H1 (cell line): Measurements from ENCODE around the gene ACTA2. TPM values are rescaled to one million over a fixed set of nuclear protein-coding genes. Genes with fewer than 3 reads are reported as not detected.

Experiments
- CTCF ChIA-PET: fragments of 300-600 bp; sonication (Branson Sonifier 250); formaldehyde crosslinking; loops from one replicate; lab custom pipeline; 2021; ENCODE audit not compliant: partially characterized antibody; lab: Charles Lee
- POLR2A ChIA-PET: fragments of 300-600 bp; sonication (Branson Sonifier 250); formaldehyde crosslinking; loops from one replicate; lab custom pipeline; 2021; ENCODE audit warnings: inconsistent platforms; ENCODE audit not compliant: partially characterized antibody; lab: Charles Lee
- DNase-seq, 2 experiments: peaks; one replicate each; pipeline versions ENCODE4 v3.0.0 to v3.0.0-alpha.2; 2010 to 2022; ENCODE audit warnings: low spot score in 2 of 2, low read depth in 1 of 2, mixed read lengths in 1 of 2
- FAIRE-seq: peaks from 2 replicates; lab custom pipeline; 2011; peaks lifted over from hg19 to GRCh38; lab: Jason Lieb, UNC
- H2AFZ ChIP-seq: 2 replicates; pipeline ENCODE4 v1.8.1; 2012; ENCODE audit warnings: low read length, inconsistent platforms
- H2AK5ac ChIP-seq: 2 replicates; pipeline ENCODE4 v1.6.1; 2013; ENCODE audit warnings: low read depth, low read length
- H2BK120ac ChIP-seq: replicated peaks from 2 replicates; pipeline ENCODE3; 2013; ENCODE audit warnings: low read depth, low read length, inconsistent platforms
- H2BK12ac ChIP-seq: 2 replicates; pipeline ENCODE4 v1.6.1; 2013; ENCODE audit warnings: low read depth, low read length
- H2BK15ac ChIP-seq: 2 replicates; pipeline ENCODE4 v1.6.1; 2013; ENCODE audit warnings: low read length
- H2BK20ac ChIP-seq: 2 replicates; pipeline ENCODE4 v1.6.1; 2013; ENCODE audit warnings: low read length
- H2BK5ac ChIP-seq: 2 replicates; pipeline ENCODE4 v1.6.1; 2013; ENCODE audit warnings: low read depth, low read length
- H3K14ac ChIP-seq: 2 replicates; pipeline ENCODE4 v1.6.1; 2013; ENCODE audit warnings: inconsistent platforms; ENCODE audit not compliant: insufficient read length
- H3K18ac ChIP-seq: 2 replicates; pipeline ENCODE4 v1.6.1; 2013; ENCODE audit warnings: low read length; ENCODE audit errors: extremely low read depth
- H3K23ac ChIP-seq: 2 replicates; pipeline ENCODE4 v1.6.1; 2013; ENCODE audit warnings: inconsistent platforms; ENCODE audit not compliant: insufficient read length
- H3K23me2 ChIP-seq: 2 replicates; pipeline ENCODE4 v1.6.1; 2013; ENCODE audit warnings: low read depth, low read length
- H3K27ac ChIP-seq: 2 replicates; pipeline ENCODE4 v1.6.1; 2011; ENCODE audit warnings: low read depth, low read length, inconsistent platforms
- H3K27me3 ChIP-seq, 4 experiments: replicated peaks in 1 of 4; 1 replicate in 1 of 4; 2 replicates in 3 of 4; pipeline versions ENCODE4 v1.6.1 to v1.8.1; 2011 to 2013; ENCODE audit warnings: low read length in 3 of 4, mild to moderate bottlenecking in 3 of 4, inconsistent platforms in 2 of 4, mixed read lengths in 2 of 4, moderate library complexity in 1 of 4; ENCODE audit not compliant: control insufficient read depth in 3 of 4, insufficient read depth in 3 of 4; ENCODE audit errors: extremely low read depth in 1 of 4
- H3K36me3 ChIP-seq, 4 experiments: 2 replicates each; pipeline versions ENCODE4 v1.6.1 to v1.8.1; 2011 to 2013; ENCODE audit warnings: mild to moderate bottlenecking in 4 of 4, low read length in 3 of 4, moderate library complexity in 2 of 4, control low read depth in 1 of 4, inconsistent platforms in 1 of 4; ENCODE audit not compliant: insufficient read depth in 4 of 4, control insufficient read depth in 2 of 4
- H3K4ac ChIP-seq: replicated peaks from 2 replicates; pipeline ENCODE3; 2013; ENCODE audit warnings: low read length, low read depth, mixed read lengths, inconsistent platforms; ENCODE audit not compliant: insufficient read length
- H3K4me1 ChIP-seq, 4 experiments: replicated peaks in 1 of 4; 1 replicate in 1 of 4; 2 replicates in 3 of 4; pipeline versions ENCODE4 v1.6.1 to v1.8.1; 2011 to 2013; ENCODE audit warnings: low read length in 3 of 4, inconsistent platforms in 2 of 4, mixed read lengths in 1 of 4; ENCODE audit not compliant: insufficient read depth in 4 of 4, control insufficient read depth in 3 of 4
- H3K4me2 ChIP-seq, 2 experiments: 2 replicates each; pipeline versions ENCODE4 v1.6.1 to v1.8.1; 2011 to 2013; ENCODE audit warnings: low read depth in 2 of 2, low read length in 2 of 2, control low read depth in 1 of 2, inconsistent platforms in 1 of 2, mild to moderate bottlenecking in 1 of 2; ENCODE audit not compliant: insufficient read depth in 1 of 2
- H3K4me3 ChIP-seq, 4 experiments: fragments of 200-600, 300-600 bp in 1 of 4; sonication (generic), shearing (Covaris generic), sonication (Bioruptor Twin) in 1 of 4; 2 replicates each; pipeline versions ENCODE4 v1.5.1 to v1.8.1; 2011 to 2016; ENCODE audit warnings: low read length in 4 of 4, low read depth in 3 of 4, control low read depth in 2 of 4, inconsistent platforms in 2 of 4, mild to moderate bottlenecking in 2 of 4, mixed read lengths in 1 of 4, moderate library complexity in 1 of 4; ENCODE audit not compliant: insufficient read depth in 2 of 4; ENCODE audit errors: extremely low read depth in 1 of 4
- H3K56ac ChIP-seq: replicated peaks from 2 replicates; pipeline ENCODE3; 2013; ENCODE audit warnings: low read depth, mild to moderate bottlenecking, mixed read lengths, low read length, inconsistent platforms; ENCODE audit not compliant: insufficient read length
- H3K79me1 ChIP-seq: 2 replicates; pipeline ENCODE4 v1.6.1; 2013; ENCODE audit warnings: low read depth, low read length, control low read depth
- H3K79me2 ChIP-seq, 2 experiments: 2 replicates each; pipeline versions ENCODE4 v1.6.1 to v1.8.1; 2012 to 2013; ENCODE audit warnings: low read length in 2 of 2, mild to moderate bottlenecking in 2 of 2, inconsistent platforms in 1 of 2; ENCODE audit not compliant: insufficient read depth in 2 of 2, control insufficient read depth in 1 of 2
- H3K9ac ChIP-seq, 4 experiments: replicated peaks in 1 of 4; 1 replicate in 1 of 4; 2 replicates in 3 of 4; pipeline versions ENCODE4 v1.6.1 to v1.8.1; 2011 to 2013; ENCODE audit warnings: low read depth in 3 of 4, low read length in 3 of 4, control low read depth in 2 of 4, mild to moderate bottlenecking in 2 of 4, moderate library complexity in 2 of 4, inconsistent platforms in 1 of 4; ENCODE audit errors: extremely low read depth in 1 of 4
- H3K9me3 ChIP-seq, 2 experiments: 2 replicates each; pipeline versions ENCODE4 v1.6.1 to v1.8.1; 2012 to 2013; ENCODE audit warnings: mild to moderate bottlenecking in 2 of 2, moderate library complexity in 2 of 2, control low read depth in 1 of 2, inconsistent platforms in 1 of 2, low read depth in 1 of 2, low read length in 1 of 2, mixed read lengths in 1 of 2; ENCODE audit not compliant: insufficient read depth in 2 of 2
- H4K20me1 ChIP-seq, 2 experiments: replicated peaks in 1 of 2; 2 replicates each; pipeline versions ENCODE3 to v1.8.1; 2011 to 2013; ENCODE audit warnings: inconsistent platforms in 2 of 2, low read length in 2 of 2, mild to moderate bottlenecking in 1 of 2; ENCODE audit not compliant: insufficient read depth in 2 of 2, control insufficient read depth in 1 of 2
- H4K5ac ChIP-seq: 2 replicates; pipeline ENCODE4 v1.6.1; 2013; ENCODE audit warnings: low read length, low read depth, mixed read lengths, inconsistent platforms; ENCODE audit not compliant: insufficient read length
- H4K8ac ChIP-seq: 2 replicates; pipeline ENCODE4 v1.8.0; 2013; ENCODE audit warnings: mild to moderate bottlenecking, moderate library complexity, low read length, inconsistent platforms; ENCODE audit not compliant: insufficient read depth; ENCODE audit errors: extremely low read depth
- H4K91ac ChIP-seq: replicated peaks from 2 replicates; pipeline ENCODE3; 2013; ENCODE audit warnings: low read length, mixed read lengths, inconsistent platforms; ENCODE audit not compliant: insufficient read length
- CTBP2 ChIP-seq: IDR thresholded peaks from 2 replicates; pipeline ENCODE4 v1.7.0; 2011; ENCODE audit warnings: borderline replicate concordance, mild to moderate bottlenecking, moderate library complexity, mixed read lengths, low read length; ENCODE audit not compliant: insufficient read depth, insufficient read length
- GTF2F1 ChIP-seq: IDR thresholded peaks from 2 replicates; pipeline ENCODE4 v1.6.1; 2012; ENCODE audit warnings: low read depth, low read length, improper control_type of control experiment, borderline replicate concordance
- JUND ChIP-seq: IDR thresholded peaks from 2 replicates; pipeline ENCODE4 v1.6.1; 2011; ENCODE audit warnings: mild to moderate bottlenecking, improper control_type of control experiment, low read length
- RNF2 ChIP-seq: fragments of 200-900, 300-1000 bp; sonication (generic); IDR thresholded peaks from 2 replicates; pipeline ENCODE4 v1.7.1; 2016; ENCODE audit warnings: borderline replicate concordance, low read depth, mild to moderate bottlenecking, antibody characterized with exemption, low read length; ENCODE audit not compliant: poor library complexity, severe bottlenecking; ENCODE audit errors: missing control alignments
- SIRT6 ChIP-seq: IDR thresholded peaks from one replicate; pipeline ENCODE4 v1.7.1; 2012; ENCODE audit warnings: low read length, inconsistent platforms
- SIX5 ChIP-seq: IDR thresholded peaks from 2 replicates; pipeline ENCODE4 v1.6.1; 2011; ENCODE audit warnings: mild to moderate bottlenecking, low read depth, low read length
- TAF7 ChIP-seq: optimal IDR thresholded peaks from 2 replicates; pipeline ENCODE3; 2011; ENCODE audit warnings: low read depth, mild to moderate bottlenecking, inconsistent platforms, low read length, moderate library complexity, borderline replicate concordance
- WGBS, 2 experiments: shearing (Covaris generic) in 1 of 2; methylation state at CpG; one replicate each; pipeline versions ENCODE4 v1.1.6 to v1.1.7; 2013 to 2015; ENCODE audit warnings: low lambda C conversion rate in 2 of 2, mixed read lengths in 2 of 2, inconsistent platforms in 1 of 2, low coverage in 1 of 2, missing lambda C conversion rate in 1 of 2; ENCODE audit not compliant: insufficient replicate concordance in 2 of 2, insufficient coverage in 1 of 2, insufficient read length in 1 of 2; ENCODE audit errors: extremely low coverage in 1 of 2, missing lambda C conversion rate in 1 of 2; 5-methylcytosine and 5-hydroxymethylcytosine counted together
- polyA plus RNA-seq, 7 experiments: library from polyadenylated mRNA; depleted of rRNA in 3 of 7; stranded (reverse) in 5 of 7; unstranded in 2 of 7; fragments of >200 nt in 5 of 7; fragments of 200-250 nt in 2 of 7; gene quantifications; 1 replicate in 5 of 7; 2 replicates in 1 of 7; 4 replicates in 1 of 7; pipeline versions ENCODE4 v1.2.1 to v1.2.3, GENCODE V29; 2011 to 2013; ENCODE audit warnings: missing spikeins in 2 of 7, mixed read lengths in 2 of 7
- total RNA-seq: library from RNA; stranded (reverse); fragmentation: NEBNext Ultra II Directional; extraction: Animal tissue kit (Norgen Biotek cat#: 25700); gene quantifications from 2 replicates; pipeline ENCODE4 v1.2.1, GENCODE V29; 2021

ACTA2 gene
- total and polyA plus RNA-seq, 2 of the 8 experiments (the other 6 are each of a cell fraction or from before 2014, with no cell fraction given): 3.5 to 8.9 TPM

- Histone ChIP-seq H2BK5ac (no peak overlapping the region), H3K79me2 (no peaks in the 10 kb centered on the region), H2BK15ac (no peak overlapping the region), H3K9ac (no peak overlapping the region), H3K23me2 (no peaks in the 10 kb centered on the region; the same call in 1 of the 2 replicates), H4K91ac (no peak overlapping the region), H2BK120ac (no peak overlapping the region), H3K14ac (no peak overlapping the region), H3K36me3 (no peaks in the 10 kb centered on the region), H3K4me2 (no peak overlapping the region), H3K4ac (no peak overlapping the region), H3K27ac (no peak overlapping the region), H3K56ac (no peak overlapping the region), H4K20me1 (no peaks in the 10 kb centered on the region), H2AFZ (no peak overlapping the region), H3K23ac (no peak overlapping the region), H4K8ac (no peak overlapping the region), H3K18ac (no peak overlapping the region), H3K27me3 (no peaks in the 10 kb centered on the region), H3K4me1 (peaks cover 0 to 5% (median 3%) of the 10 kb centered on the region in 4 experiments; a peak in 3 of 7 replicates), H2BK12ac (no peak overlapping the region), H2BK20ac (no peak overlapping the region), H3K4me3 (no peak overlapping the region), H4K5ac (no peak overlapping the region), H2AK5ac (no peak overlapping the region), H3K9me3 (no peaks in the 10 kb centered on the region), H3K79me1 (no peaks in the 10 kb centered on the region)
- TF ChIP-seq RNF2: no peak
- no peak for TF ChIP-seq JUND
- TF ChIP-seq GTF2F1: no peak
- TF ChIP-seq SIRT6: no peak
- no peak for TF ChIP-seq CTBP2
- TF ChIP-seq SIX5: no peak
- no peak for TF ChIP-seq TAF7
- FAIRE-seq (no peak), DNase-seq (no peak)
- WGBS, 2 experiments: 100% methylated on average over 1 of the region's 1 CpG; no CpG with 5 or more reads in 1 of the 2 experiments
- POLR2A ChIA-PET: interaction anchor here (0.5 kb wide), 1 partner anchor 8 kb away, joined by 3 read pairs; no protein-coding TSS in a partner anchor
- CTCF ChIA-PET: no interaction called here
Measured at GRCh38 chr10:88889559-88890337, 62.8 kb downstream of the ACTA2 start.
